GM10847 (cell line): ENCODE measurements around the gene ENKUR.

ENCODE experiments used
- POLR2A ChIP-seq: IDR thresholded peaks from 2 replicates; pipeline ENCODE4 v1.6.1; 2011; ENCODE audit not compliant: insufficient read length; ENCODE audit errors: extremely low read depth

The ENKUR gene

GRCh38 chr10:25039531-25039930 lies 23.6 kb upstream of the ENKUR start:
- no peak for TF ChIP-seq POLR2A

- TF ChIP-seq POLR2A, result no peak
Measured at GRCh38 chr10:25038325-25038724, 22.4 kb upstream of the ENKUR start.

GRCh38 chr10:25036381-25036780 lies 20.4 kb upstream of the ENKUR start:
- TF ChIP-seq POLR2A, result no peak

GRCh38 chr10:25029519-25029918 lies 13.6 kb upstream of the ENKUR start:
- no peak for TF ChIP-seq POLR2A

- no peak for TF ChIP-seq POLR2A
Measured at GRCh38 chr10:25028711-25029110, 12.8 kb upstream of the ENKUR start.

- TF ChIP-seq POLR2A, result no peak
Measured at GRCh38 chr10:25026463-25026862, 10.5 kb upstream of the ENKUR start.

GRCh38 chr10:25024528-25024927 lies 8.6 kb upstream of the ENKUR start:
- no peak for TF ChIP-seq POLR2A

GRCh38 chr10:25023278-25023677 lies 7.3 kb upstream of the ENKUR start:
- TF ChIP-seq POLR2A, result no peak

GRCh38 chr10:25018703-25019102 lies 2.7 kb upstream of the ENKUR start:
- TF ChIP-seq POLR2A, result no peak

- TF ChIP-seq POLR2A, result no peak
Measured at GRCh38 chr10:25017661-25018060, 1.7 kb upstream of the ENKUR start.

GRCh38 chr10:25017154-25017590 lies 1.2 kb upstream of the ENKUR start:
- no peak for TF ChIP-seq POLR2A

- TF ChIP-seq POLR2A, result peak; percentile 62
Measured at GRCh38 chr10:25016376-25017153, 607 bp upstream of the ENKUR start, which contains the start of gene THNSL1. Gene THNSL1, plus strand, starts transcription at chr10:25016612. Its CDS starts 6,612 bp downstream, at chr10:25023224.

GRCh38 chr10:25014579-25014978 lies 1.4 kb downstream of the ENKUR start:
- no peak for TF ChIP-seq POLR2A

- TF ChIP-seq POLR2A, result no peak
Measured at GRCh38 chr10:24998044-24998443, 17.9 kb downstream of the ENKUR start.

GRCh38 chr10:24995072-24995471 lies 20.9 kb downstream of the ENKUR start:
- TF ChIP-seq POLR2A, result no peak

- no peak for TF ChIP-seq POLR2A
Measured at GRCh38 chr10:24993237-24993958, 22.6 kb downstream of the ENKUR start.
